Measurements from ENCODE around the gene ZMYND11. TPM values are rescaled to one million over a fixed set of nuclear protein-coding genes. Genes with fewer than 3 reads are reported as not detected.

ZMYND11 gene
- polyA plus RNA-seq, 1 of the 3 experiments (the other 2 are of a cell fraction) = 33.1 TPM

- ChIA-PET POLR2A (no interaction called here), CTCF (interaction anchor here (1.5 to 1.7 kb wide), 2 partner anchors 13 to 24 kb away, joined by 4 to 5 read pairs; no protein-coding TSS in a partner anchor)
- H4K20me1 ChIP-seq (ENCODE audit: insufficient read depth) = no peaks in the 10 kb centered on the region
- H3K4me3 ChIP-seq (ENCODE audit: low read depth in 2 of 2, low read length in 1 of 2) = no peak overlapping the region
- H3K36me3 ChIP-seq (replicated peaks in 1 of 2; ENCODE audit: control insufficient read depth in 1 of 2, insufficient read depth in 2 of 2, low read length in 1 of 2) = peaks cover 80% of the 10 kb centered on the region in 2 experiments
- no peaks in the 10 kb centered on the region for H3K27me3 ChIP-seq (ENCODE audit: insufficient read depth)
- H3K9me2 ChIP-seq = no peaks in the 10 kb centered on the region
- H3K9ac ChIP-seq = no peak overlapping the region
- DNase-seq = no peak
- H3K79me2 ChIP-seq (ENCODE audit: insufficient read depth) = no peaks in the 10 kb centered on the region
- H3K4me2 ChIP-seq = no peak overlapping the region
- no peak for TF ChIP-seq POLR2AphosphoS5 (IDR thresholded peaks at IDR 0.05; ENCODE audit: low read depth, low read length)
- TF ChIP-seq FOXM1 (IDR thresholded peaks at IDR 0.05; ENCODE audit: low read depth) = no peak
- TF ChIP-seq MEF2A (IDR thresholded peaks at IDR 0.05; ENCODE audit: borderline replicate concordance, low read depth) = no peak
- TF ChIP-seq CHD2 (IDR thresholded peaks at IDR 0.05; ENCODE audit: low read length, partially characterized antibody) = no peak
- TF ChIP-seq FOSL2 (IDR thresholded peaks at IDR 0.05; ENCODE audit: borderline replicate concordance, low read depth) = no peak
- no peak for TF ChIP-seq ELF1 (IDR thresholded peaks at IDR 0.05)
- TF ChIP-seq MXI1 (IDR thresholded peaks at IDR 0.05; ENCODE audit: low read depth, low read length) = no peak
- TF ChIP-seq FOXJ3 (CRISPR knock-in tag; IDR thresholded peaks at IDR 0.05) = no peak
- TF ChIP-seq GABPA (IDR thresholded peaks at IDR 0.05; ENCODE audit: low read depth) = no peak
- TF ChIP-seq YY1 (IDR thresholded peaks at IDR 0.05; ENCODE audit: low read depth) = no peak
- TF ChIP-seq TAF1 (IDR thresholded peaks at IDR 0.05; ENCODE audit: borderline replicate concordance, low read depth, low read length) = no peak
- no peak for TF ChIP-seq ZBTB33 (IDR thresholded peaks at IDR 0.05; ENCODE audit: borderline replicate concordance, low read depth)
- no peaks in the 10 kb centered on the region for H3K9me3 ChIP-seq
- H3K4me1 ChIP-seq (ENCODE audit: control insufficient read depth in 1 of 2, insufficient read depth in 2 of 2, low read depth in 1 of 2, low read length in 1 of 2) = no peaks in the 10 kb centered on the region; a peak in 1 of 4 replicates
- H3F3A ChIP-seq (replicated peaks; ENCODE audit: insufficient read depth) = no peaks in the 10 kb centered on the region
- WGBS (ENCODE audit: low lambda C conversion rate) = 98% methylated on average over 7 of the region's 7 CpGs
- no peak overlapping the region for H2AFZ ChIP-seq (ENCODE audit: low read depth)
- H3K27ac ChIP-seq (ENCODE audit: low read depth in 2 of 2, low read length in 1 of 2) = no peak overlapping the region
Observed at GRCh38 chr10:244227-244626, 109.0 kb downstream of the ZMYND11 start.

GRCh38 chr10:246431-246830, 111.2 kb downstream of the ZMYND11 start:
- Histone ChIP-seq H3K36me3 (replicated peaks in 1 of 2; ENCODE audit: control insufficient read depth in 1 of 2, insufficient read depth in 2 of 2, low read length in 1 of 2) (peaks cover 73 to 88% of the 10 kb centered on the region in 2 experiments), H3K4me3 (ENCODE audit: low read depth in 2 of 2, low read length in 1 of 2) (no peak overlapping the region), H3K9ac (no peak overlapping the region), H3K79me2 (ENCODE audit: insufficient read depth) (no peaks in the 10 kb centered on the region), H3K27ac (ENCODE audit: low read depth in 2 of 2, low read length in 1 of 2) (no peak overlapping the region), H3F3A (replicated peaks; ENCODE audit: insufficient read depth) (no peaks in the 10 kb centered on the region), H4K20me1 (ENCODE audit: insufficient read depth) (no peaks in the 10 kb centered on the region), H3K9me3 (no peaks in the 10 kb centered on the region), H3K9me2 (no peaks in the 10 kb centered on the region), H3K27me3 (ENCODE audit: insufficient read depth) (no peaks in the 10 kb centered on the region), H3K4me2 (no peak overlapping the region), H3K4me1 (ENCODE audit: control insufficient read depth in 1 of 2, insufficient read depth in 2 of 2, low read depth in 1 of 2, low read length in 1 of 2) (no peaks in the 10 kb centered on the region; a peak in 1 of 4 replicates), H2AFZ (ENCODE audit: low read depth) (no peak overlapping the region)
- POLR2A ChIA-PET = no interaction called here
- 99% methylated on average over 9 of the region's 9 CpGs for WGBS (ENCODE audit: low lambda C conversion rate)
- CTCF ChIA-PET = interaction anchor here (0.8 kb wide), 1 partner anchor 16 kb away, joined by 3 read pairs; no protein-coding TSS in a partner anchor
- no peak for DNase-seq
- no peak for TF ChIP-seq TEAD4 (IDR thresholded peaks at IDR 0.05; ENCODE audit: borderline replicate concordance, insufficient read depth)
- no peak for TF ChIP-seq EP300 (IDR thresholded peaks at IDR 0.05; ENCODE audit: borderline replicate concordance in 1 of 2, low read depth in 1 of 2, low read length in 1 of 2)
- no peak for TF ChIP-seq GABPA (IDR thresholded peaks at IDR 0.05; ENCODE audit: low read depth)
- no peak for TF ChIP-seq FOXJ3 (CRISPR knock-in tag; IDR thresholded peaks at IDR 0.05)
- TF ChIP-seq RFX5 (IDR thresholded peaks at IDR 0.05; ENCODE audit: low read length) = no peak
- TF ChIP-seq MAX (IDR thresholded peaks at IDR 0.05; ENCODE audit: low read depth) = no peak
- TF ChIP-seq PBX3 (IDR thresholded peaks at IDR 0.05) = no peak

Data from SK-N-SH (cell line).